MCF 10A (cell line): ENCODE measurements around the gene GPHN. TPM values are rescaled to one million over a fixed set of nuclear protein-coding genes. Genes with fewer than 3 reads are reported as not detected.

Experiments
- BruUV-seq: library from RNA; stranded (reverse); fragments of 400-500 nt; replicated peaks from 2 replicates; lab custom pipeline; 2021; lab: Mats Ljungman, UMichigan
- CTCF ChIA-PET: fragments of 300-600 bp; sonication (Branson Sonifier 250); formaldehyde crosslinking; extraction: SDS; loops from one replicate; lab custom pipeline; 2021; ENCODE audit warnings: antibody characterized with exemption, inconsistent platforms; lab: Yijun Ruan, JAX
- POLR2A ChIA-PET: fragments of 300-600, 350-650 bp; sonication (Branson Sonifier 250); formaldehyde crosslinking; extraction: SDS; loops from one replicate; lab custom pipeline; 2020; ENCODE audit warnings: antibody characterized with exemption, inconsistent platforms; lab: Yijun Ruan, JAX
- DNase-seq: peaks from one replicate; pipeline ENCODE4 v3.0.0-alpha.2; 2018; ENCODE audit not compliant: unreplicated experiment
- H3K27ac Mint-ChIP-seq: one replicate; pipeline ENCODE4 v1.8.0; 2022; ENCODE audit warnings: mild to moderate bottlenecking, low read depth, mixed read lengths; ENCODE audit not compliant: unreplicated experiment
- H3K27me3 Mint-ChIP-seq: one replicate; pipeline ENCODE4 v1.8.0; 2022; ENCODE audit warnings: mixed read lengths; ENCODE audit not compliant: insufficient read depth, unreplicated experiment
- H3K36me3 Mint-ChIP-seq: one replicate; pipeline ENCODE4 v1.8.0; 2022; ENCODE audit warnings: mild to moderate bottlenecking, moderate library complexity, mixed read lengths; ENCODE audit not compliant: insufficient read depth, unreplicated experiment
- H3K4me1 Mint-ChIP-seq: one replicate; pipeline ENCODE4 v1.8.0; 2022; ENCODE audit warnings: mixed read lengths; ENCODE audit not compliant: insufficient read depth, unreplicated experiment
- H3K4me3 Mint-ChIP-seq: one replicate; pipeline ENCODE4 v1.8.0; 2022; ENCODE audit warnings: mild to moderate bottlenecking, moderate library complexity, mixed read lengths; ENCODE audit not compliant: unreplicated experiment
- H3K9me3 Mint-ChIP-seq: one replicate; pipeline ENCODE4 v1.8.0; 2022; ENCODE audit warnings: mixed read lengths; ENCODE audit not compliant: unreplicated experiment
- intact Hi-C: fragments of 100-400 bp; cut with micrococcal nuclease; formaldehyde crosslinking; loops from 2 replicates; pipeline ENCODE4 v1.14.1; 2022
- total RNA-seq: library from RNA; stranded (reverse); gene quantifications from 2 replicates; pipeline ENCODE4 v1.2.3, GENCODE V29; 2022
- TF ChIP-seq, protein P1 (sequence below): fragments of 200-600 bp; IDR thresholded peaks from one replicate; pipeline ENCODE4 v1.8.0; 2022; ENCODE audit warnings: antibody characterized with exemption, mild to moderate bottlenecking; ENCODE audit not compliant: unreplicated experiment

The GPHN gene
- total RNA-seq, 1 experiment from 2014 or later: 26.8 TPM

DNA sequence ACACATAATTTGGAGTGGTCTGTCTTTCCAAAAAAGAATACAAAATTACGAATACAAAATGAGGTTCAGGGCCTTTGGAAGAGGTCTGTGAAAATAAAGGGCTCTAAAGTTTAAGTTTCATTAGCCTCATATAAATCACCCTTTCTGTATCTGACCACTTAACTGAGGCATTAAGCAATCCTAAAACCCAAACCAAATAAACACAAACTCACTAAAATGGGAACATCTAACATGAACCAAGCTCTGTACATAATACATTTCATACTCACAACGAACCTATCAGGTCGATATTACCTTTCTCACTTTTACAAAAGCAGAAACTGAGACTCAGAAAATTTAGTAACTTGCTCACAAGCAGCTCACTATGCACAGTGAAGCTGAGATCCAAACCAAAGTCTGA lies 22.9 kb upstream of the GPHN start:
- Mint-ChIP-seq H3K9me3 (no peaks in the 10 kb centered on the region), H3K27ac (no peak overlapping the region), H3K4me3 (no peak overlapping the region), H3K36me3 (no peaks in the 10 kb centered on the region), H3K27me3 (no peaks in the 10 kb centered on the region), H3K4me1 (peaks cover 10% of the 10 kb centered on the region)
- DNase-seq: no peak
- BruUV-seq: no TSS peak
- ChIA-PET CTCF (interaction anchor here (1.0 to 1.9 kb wide), 2 partner anchors 10 to 82 kb away, joined by 5 to 9 read pairs; no protein-coding TSS in a partner anchor), POLR2A (interaction anchor here (0.7 to 1.2 kb wide), 3 partner anchors 10 to 19 kb away, joined by 3 to 4 read pairs (median 4); no protein-coding TSS in a partner anchor)
- TF ChIP-seq, protein P1, sequence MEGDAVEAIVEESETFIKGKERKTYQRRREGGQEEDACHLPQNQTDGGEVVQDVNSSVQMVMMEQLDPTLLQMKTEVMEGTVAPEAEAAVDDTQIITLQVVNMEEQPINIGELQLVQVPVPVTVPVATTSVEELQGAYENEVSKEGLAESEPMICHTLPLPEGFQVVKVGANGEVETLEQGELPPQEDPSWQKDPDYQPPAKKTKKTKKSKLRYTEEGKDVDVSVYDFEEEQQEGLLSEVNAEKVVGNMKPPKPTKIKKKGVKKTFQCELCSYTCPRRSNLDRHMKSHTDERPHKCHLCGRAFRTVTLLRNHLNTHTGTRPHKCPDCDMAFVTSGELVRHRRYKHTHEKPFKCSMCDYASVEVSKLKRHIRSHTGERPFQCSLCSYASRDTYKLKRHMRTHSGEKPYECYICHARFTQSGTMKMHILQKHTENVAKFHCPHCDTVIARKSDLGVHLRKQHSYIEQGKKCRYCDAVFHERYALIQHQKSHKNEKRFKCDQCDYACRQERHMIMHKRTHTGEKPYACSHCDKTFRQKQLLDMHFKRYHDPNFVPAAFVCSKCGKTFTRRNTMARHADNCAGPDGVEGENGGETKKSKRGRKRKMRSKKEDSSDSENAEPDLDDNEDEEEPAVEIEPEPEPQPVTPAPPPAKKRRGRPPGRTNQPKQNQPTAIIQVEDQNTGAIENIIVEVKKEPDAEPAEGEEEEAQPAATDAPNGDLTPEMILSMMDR: no peak
- intact Hi-C loops: no loop called here

GRCh38 chr14:66485910-66486421 lies 22.0 kb upstream of the GPHN start, which contains the start of gene CCDC196:
TSS of gene CCDC196 (plus strand) at chr14:66486371. CDS start at chr14:66486503, 132 bp downstream.
- no TSS peak for BruUV-seq
- Mint-ChIP-seq H3K27ac (no peak within 1 kb of the TSS), H3K27me3 (no peaks in the 10 kb centered on the region), H3K4me1 (peaks cover 10% of the 10 kb centered on the region), H3K36me3 (no peaks in the 10 kb centered on the region), H3K9me3 (no peaks in the 10 kb centered on the region), H3K4me3 (no peak within 1 kb of the TSS)
- POLR2A ChIA-PET: interaction anchor here (0.6 kb wide), 1 partner anchor 238 kb away, joined by 3 read pairs; no protein-coding TSS in a partner anchor
- intact Hi-C loops: no loop called here
- CTCF ChIA-PET: interaction anchor here (0.7 kb wide), 2 partner anchors 11 to 51 kb away, joined by 4 read pairs; no protein-coding TSS in a partner anchor
- TF ChIP-seq, protein P1: no peak
- no peak for DNase-seq

GRCh38 chr14:66487164-66487563 lies 20.8 kb upstream of the GPHN start:
- intact Hi-C loops: no loop called here
- Mint-ChIP-seq H3K9me3 (no peaks in the 10 kb centered on the region), H3K36me3 (no peaks in the 10 kb centered on the region), H3K27ac (no peak overlapping the region), H3K4me1 (peaks cover 10% of the 10 kb centered on the region), H3K27me3 (no peaks in the 10 kb centered on the region), H3K4me3 (no peak overlapping the region)
- TF ChIP-seq, protein P1: no peak
- CTCF ChIA-PET: interaction anchor here (0.6 kb wide), 1 partner anchor 91 kb away, joined by 3 read pairs; no protein-coding TSS in a partner anchor
- POLR2A ChIA-PET: no interaction called here
- no TSS peak for BruUV-seq
- no peak for DNase-seq

GRCh38 chr14:66490143-66491111 lies 17.5 kb upstream of the GPHN start:
- no peak for DNase-seq
- H3K9me3 Mint-ChIP-seq: no peaks in the 10 kb centered on the region
- no peaks in the 10 kb centered on the region for H3K27me3 Mint-ChIP-seq
- ChIA-PET POLR2A (no interaction called here), CTCF (interaction anchor here (0.9 to 2.3 kb wide), 6 partner anchors 71 to 796 kb away, joined by 3 to 9 read pairs (median 4); no protein-coding TSS in a partner anchor)
- TF ChIP-seq, protein P1: no peak
- no peak overlapping the region for H3K27ac Mint-ChIP-seq
- BruUV-seq: no TSS peak
- H3K4me3 Mint-ChIP-seq: no peak overlapping the region
- no peaks in the 10 kb centered on the region for H3K36me3 Mint-ChIP-seq
- intact Hi-C loops: loop anchor here (10.0 kb wide), 1 partner anchor 134 kb away; no protein-coding TSS in a partner anchor
- no peaks in the 10 kb centered on the region for H3K4me1 Mint-ChIP-seq
